CD4-positive, alpha-beta T cell treated with Interleukin-6 for 4 hours (primary cell): ENCODE data around the gene SLC30A1.
"Not testable (repeated sequence)": the region's sequence is repeated elsewhere in the genome, so short reads cannot be mapped to it uniquely, and the experiment has no call there.

Source experiments
- DNase-seq: peaks from one replicate; pipeline ENCODE4 v3.0.0-alpha.2; 2020; ENCODE audit warnings: mixed read lengths

Gene SLC30A1

DNA sequence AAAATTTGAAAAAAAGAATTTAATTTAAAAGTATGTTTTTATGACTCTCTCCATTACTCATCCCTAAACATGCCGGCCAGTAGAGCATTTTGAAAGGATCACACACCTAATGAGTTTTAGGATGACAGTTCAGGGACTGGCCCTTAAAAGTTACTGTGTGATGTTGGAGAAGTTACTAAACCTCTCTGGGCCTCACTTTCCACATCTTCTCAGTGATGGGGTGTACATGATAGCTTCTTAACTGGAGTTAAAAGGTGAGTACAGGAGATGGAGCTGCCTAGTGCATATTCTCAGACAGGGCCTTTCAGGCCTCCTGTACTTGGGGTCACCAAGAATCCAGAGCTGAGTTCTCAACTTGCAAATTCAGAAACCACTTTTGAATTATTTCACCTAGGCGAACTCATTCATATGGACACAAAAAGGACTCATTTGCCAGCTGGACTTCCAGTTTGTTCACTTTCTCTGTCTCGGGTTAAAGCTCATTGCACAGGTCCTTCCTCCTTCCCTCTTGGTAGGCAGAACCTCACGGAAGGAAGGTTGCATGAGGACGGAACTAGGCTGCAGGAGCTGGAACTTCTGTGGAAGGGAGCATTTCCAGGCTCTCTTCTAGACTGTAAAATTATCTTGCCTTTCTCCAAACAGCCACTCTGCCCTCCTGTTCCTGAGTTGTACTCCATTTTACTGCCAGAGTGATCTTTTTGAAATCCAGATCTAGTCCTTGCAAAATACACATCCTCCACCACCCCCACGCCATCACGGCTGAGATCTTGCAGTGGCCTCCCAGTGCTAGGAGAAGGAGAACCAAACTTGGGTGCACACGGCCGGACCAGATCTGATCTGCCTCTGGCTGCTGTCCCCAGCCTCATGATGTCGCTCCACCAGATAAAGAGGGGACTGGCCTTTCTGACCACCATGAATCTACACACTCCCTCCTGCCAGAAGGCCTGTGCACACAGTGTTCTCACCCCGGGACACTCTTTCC, 4.3 kb upstream of the SLC30A1 start:
- no peak for DNase-seq

DNA sequence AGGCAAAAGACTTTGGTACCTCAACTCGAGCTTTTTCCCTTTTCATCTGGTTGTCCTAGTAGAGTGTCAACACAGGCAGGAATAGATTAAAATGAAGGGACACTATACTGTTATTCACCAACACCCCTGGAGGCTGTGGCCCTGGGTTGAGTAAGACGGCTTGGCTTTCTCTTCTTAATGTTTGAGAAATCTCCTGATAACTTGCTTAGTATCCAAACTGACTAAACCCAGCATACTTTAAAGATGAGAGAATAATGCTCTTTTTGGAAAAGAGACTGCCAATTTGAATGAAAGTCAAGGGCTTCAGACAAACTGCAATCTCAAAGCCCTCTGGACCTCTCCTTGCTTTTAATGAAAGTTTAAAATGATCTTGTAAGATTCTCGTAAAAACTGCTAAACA, 2.6 kb upstream of the SLC30A1 start:
- no peak for DNase-seq

DNA sequence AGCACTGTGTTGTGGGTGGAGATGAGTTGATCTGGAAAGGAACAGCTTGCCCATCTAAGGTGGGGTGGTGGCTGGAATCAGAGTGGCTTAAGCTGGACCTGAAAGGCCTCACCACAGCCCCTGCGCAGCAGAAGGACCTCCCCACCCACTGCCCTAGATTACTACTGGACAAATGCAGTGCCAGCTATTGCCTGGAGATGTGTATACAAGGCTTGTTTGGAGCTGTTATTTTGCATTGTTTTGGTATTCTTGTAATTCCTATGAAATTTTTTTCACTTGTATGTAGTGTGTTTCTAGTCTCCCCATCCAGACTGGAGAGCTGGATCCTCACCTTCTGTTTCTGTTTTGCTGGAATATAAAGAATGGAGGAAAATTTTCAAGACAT, 1.3 kb upstream of the SLC30A1 start:
- no peak for DNase-seq

DNA sequence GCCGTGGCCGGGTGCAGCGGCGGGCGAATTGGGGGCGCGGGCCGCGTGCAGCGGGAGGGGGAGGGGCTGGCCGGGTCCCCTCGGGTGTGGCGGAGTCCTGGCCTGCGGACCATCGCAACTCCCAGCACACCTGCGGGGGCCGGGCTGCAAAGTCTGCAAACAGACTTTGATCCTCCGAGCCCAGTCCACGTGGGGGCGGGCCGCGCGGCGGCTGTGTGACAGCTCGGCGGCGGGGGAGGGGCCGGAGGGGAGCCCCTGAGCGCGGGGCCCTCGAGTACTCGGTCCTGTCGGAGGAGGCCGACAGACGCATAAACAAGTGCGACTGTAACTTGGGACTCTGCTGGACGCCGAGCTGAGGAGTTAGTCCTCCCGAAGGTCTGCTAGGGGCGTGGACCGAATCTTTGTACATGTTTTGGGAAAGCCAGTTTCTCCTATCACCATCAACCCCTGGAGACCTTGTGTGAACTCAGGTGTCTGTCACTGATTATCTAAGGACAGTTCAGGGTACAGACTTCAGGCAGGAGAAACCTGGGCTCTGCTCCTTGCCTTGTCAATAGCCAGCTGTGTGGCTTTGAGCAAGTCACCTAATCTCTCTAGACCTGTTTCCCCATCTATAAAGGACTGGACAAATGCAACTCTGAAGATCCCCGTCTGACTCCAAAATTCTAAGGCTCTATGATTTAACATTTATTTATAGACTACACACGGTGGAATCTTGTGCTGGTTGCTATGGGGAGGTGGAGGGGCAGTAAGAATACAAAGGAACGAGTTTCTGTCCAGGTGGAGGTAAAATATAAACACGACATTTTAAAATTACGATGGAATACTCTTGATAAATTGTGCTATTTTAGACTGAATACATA, 710 bp upstream of the SLC30A1 start:
- DNase-seq: peak; percentile 90

DNA sequence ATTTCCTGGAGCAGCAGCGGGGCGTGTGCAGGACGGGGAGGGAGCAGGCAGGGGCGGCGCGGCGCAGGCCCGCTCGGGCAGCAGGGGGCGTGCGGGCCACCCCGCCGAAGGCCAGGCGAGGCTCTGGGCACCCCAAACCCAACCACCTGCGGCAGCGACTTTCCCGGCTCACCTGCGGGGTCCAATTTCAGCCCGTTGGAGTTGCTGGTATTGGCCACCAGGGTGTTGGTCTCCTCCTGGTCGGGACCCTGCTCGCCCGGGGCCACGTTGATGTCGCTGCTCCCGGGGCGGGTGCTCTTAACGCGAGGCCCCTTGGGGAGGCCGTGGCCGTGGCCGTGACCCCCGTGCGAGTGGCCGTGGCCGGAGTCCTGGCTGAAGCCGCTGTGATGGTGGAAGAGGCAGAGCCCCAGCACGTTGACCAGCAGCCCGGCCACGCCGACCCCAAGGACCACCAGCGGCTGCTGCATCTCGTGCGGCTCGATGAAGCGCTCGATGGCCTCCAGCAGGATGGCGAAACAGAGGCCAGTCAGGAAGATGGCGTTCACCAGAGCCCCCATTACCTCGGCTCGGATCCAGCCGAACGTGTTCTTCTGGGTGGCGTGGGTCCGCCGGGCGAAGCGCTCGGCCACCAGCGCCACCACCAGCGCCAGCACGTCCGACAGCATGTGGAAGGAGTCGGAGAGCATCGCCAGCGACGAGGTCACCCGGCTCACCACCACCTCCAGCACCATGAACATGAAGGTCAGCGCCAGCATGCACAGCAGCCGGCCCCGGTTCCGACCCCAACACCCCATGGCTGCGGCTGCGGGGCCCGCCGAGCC, 932 bp downstream of the SLC30A1 start:
- DNase-seq: peak; percentile 81

DNA sequence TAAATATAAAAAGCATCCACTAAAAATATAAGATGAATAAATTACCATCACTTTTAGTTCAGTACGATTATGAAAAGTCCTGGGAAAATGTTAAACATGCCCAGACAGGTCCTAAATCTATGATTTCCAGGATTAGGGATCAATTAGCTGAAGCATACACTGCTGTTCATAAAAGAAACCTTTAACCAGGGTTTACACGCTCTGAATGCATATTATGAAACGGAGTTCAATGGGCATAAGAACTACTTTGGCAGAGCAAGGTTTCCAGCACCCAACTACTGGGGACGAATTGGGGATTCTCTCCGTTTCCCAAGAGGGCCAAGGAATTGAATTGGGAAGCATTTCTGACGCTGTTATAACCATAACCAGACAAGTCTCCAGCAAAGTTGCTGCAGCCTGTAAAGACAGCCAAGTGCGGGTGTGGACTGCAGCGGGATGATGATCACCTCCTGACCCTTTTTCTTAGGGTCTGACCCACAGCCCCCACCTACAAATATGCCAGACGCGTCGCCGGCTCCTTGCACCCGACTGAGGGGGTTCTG, 1.6 kb downstream of the SLC30A1 start:
- DNase-seq: no peak

DNA sequence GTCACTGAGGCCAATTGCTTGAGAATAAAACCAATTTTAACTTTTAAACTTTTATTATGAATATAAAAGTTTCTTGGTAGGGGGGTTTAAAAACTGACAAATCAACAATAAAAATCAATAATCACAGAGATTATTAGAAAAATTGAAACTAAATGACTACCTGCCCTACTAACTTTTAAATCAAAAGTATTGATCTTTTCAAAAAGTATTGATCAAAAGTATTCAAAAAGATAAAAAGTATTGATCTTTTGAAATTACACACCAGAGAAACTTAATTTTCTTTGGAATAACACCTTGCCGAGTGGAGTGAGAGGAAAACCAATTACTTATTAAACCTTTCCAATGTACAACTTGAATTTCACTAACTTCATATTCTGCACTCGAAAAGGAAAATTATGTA, 2.2 kb downstream of the SLC30A1 start:
- no peak for DNase-seq

DNA sequence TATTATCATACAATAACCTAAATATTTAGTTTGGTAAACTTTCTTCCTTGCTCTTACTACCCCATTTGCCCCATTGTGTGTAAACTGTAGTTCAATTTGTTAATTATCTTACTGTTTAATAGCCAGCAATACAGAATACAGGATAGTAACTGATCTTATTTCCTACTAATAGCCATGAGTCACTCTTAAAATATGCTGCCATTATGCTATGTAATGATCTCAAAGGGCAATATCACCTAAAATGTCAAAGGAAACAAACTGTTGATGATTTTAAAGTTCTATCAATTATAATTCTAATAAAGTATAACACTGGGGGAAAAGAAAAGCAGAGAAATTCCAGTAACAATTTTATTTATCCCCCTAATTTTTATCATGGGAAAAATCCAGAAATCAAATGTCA, 4.3 kb downstream of the SLC30A1 start:
- no peak for DNase-seq

DNA sequence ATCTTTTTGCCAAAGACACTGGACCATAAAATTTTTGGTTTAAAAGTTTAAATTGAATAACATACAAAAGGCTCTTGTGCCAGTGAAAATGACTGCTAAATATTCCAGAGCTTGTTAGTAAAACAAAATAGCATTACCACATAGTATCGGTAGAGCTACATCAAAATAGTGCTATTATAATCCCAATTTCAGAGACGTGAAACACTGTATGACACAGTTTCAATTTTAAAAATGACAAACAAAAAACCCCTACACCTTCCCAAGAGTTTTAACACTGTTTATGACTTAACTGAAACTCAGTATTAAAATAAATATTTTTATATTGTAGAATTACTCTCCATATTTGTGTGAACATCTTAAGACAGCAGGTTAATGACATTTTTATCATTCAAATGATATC, 7.0 kb downstream of the SLC30A1 start:
- DNase-seq: no peak

DNA sequence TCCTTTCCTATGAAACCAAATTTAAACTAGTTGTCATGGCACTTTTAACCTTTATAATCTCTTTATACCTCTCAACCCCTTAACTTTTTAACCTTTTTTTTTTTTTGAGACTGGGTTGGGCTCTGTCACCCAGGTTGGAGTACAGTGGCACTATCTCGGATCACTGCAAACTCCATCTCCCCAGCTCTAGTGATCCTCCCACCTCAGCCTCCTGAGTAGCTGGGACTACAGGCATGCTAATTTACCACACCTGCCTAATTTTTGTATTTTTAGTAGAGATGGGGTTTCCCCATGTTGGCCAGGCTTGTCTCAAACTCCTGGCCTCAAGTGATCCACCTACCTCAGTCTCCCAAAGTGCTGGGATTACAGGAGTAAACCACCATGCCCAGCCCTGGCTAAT, 8.6 kb downstream of the SLC30A1 start:
- not testable (repeated sequence) for DNase-seq

DNA sequence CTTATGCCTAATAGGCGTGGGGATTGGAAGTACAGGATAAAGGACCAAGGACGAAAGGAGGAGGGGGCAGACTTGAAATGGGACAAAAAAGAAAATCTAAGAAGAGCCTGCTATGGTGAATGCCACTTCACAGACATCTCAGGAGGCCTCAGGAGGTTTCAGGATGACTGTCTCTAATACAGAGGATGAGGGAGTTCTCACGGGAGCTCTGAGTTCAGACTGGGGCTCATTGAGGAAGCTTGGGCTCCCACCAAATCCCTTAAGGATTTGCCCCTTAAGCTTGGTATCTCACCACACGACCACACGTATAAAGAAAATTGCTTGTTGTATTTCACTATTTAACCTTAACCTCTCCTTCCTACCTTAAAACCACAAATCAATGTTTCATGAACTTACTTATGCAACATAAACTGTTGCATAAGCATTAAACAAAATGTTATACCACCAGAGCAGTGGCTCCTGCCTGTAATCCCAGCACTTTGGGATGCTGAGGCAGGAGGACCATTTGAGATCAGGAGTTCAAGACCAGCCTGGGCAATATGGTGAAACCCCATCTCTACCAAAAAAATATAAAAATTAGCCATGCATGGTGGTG, 12.4 kb downstream of the SLC30A1 start:
- no peak for DNase-seq

DNA sequence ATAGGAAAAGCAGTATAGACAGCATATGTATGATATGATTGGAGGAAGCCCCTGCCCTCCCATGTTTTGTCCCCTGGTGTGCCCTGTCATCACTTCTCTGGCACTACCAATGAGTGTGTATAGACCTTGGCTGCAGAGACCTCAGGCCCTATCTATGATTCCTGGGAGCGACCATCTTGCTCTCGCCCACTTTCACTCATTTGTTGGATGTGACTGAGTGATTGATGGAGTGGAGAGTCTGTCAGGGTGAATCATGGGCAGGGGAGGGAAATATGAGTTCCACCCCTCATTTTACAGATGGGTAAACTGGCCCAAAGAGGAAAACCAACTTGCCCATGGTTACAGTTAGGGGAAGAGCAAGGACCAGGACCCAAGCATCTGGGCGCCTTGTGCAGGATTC, 14.9 kb downstream of the SLC30A1 start:
- DNase-seq: no peak

DNA sequence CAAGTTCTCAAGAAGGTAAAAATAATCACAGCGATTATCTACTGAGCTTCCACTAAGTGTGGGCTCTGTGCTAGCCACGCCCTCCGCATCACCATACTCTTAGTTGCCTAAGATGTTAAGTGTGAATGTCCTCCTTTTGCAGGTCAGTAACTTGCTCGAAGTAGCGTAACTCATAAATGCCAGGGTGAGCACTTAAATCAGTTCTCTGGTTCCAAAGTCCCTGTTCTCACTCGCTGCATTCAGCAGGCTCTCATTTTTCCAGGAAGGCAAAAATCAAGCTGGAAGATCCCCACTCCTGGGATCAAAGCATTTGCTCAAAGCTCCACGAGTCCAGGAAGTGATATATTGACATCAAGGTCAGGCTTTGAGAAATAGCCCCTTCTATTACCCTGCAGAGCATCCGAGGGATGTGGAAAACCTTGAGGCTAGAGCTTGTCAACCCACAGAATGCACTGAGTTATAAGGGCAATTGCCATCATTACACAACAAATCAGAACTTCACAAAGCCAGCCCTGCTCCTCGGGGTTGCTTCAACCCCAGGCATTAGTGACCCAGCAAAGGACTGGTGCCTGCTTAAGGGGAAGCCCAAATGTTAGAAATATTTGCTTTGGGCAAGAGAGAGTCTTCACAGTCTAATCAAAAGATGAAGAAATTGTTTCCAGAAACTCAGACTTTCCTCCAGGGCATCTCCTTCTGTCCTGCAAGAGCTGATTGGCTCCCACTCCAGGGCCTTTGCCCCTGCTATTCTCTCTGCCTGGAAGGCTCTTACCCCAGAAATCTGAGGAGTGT, 19.5 kb downstream of the SLC30A1 start:
- no peak for DNase-seq

DNA sequence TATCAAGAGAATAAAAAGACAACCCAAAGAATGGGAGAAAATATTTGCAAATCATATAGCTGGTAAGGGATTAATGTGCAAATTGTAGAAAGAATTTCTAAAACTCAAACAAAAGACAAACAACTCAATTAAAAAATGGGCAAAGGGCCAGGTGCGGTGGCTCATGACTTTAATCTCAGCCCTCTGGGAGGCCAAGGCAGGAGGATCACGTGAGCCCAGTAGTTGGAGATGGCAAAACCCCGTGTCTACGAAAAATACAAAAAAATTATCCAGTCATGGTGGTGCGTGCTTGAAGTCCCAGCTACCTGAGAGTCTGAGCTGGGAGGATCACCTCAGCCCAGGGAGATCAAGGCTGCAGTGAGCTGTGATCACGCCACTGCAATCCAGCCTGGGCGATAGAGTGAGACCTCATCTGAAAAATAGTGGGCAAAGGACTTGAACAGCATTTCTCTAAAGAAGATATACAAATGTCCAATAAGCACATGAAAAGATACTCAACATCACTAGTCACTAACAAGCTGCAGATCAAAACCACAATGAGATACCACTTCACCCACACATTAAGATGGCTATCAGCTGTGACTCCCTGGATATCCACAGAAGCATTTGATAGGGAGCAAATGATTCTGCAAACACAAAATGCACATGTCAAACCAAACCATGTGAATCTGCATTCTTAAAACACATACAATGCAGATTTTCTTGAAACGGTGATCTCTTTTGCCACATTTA, 20.9 kb downstream of the SLC30A1 start:
- no peak for DNase-seq

DNA sequence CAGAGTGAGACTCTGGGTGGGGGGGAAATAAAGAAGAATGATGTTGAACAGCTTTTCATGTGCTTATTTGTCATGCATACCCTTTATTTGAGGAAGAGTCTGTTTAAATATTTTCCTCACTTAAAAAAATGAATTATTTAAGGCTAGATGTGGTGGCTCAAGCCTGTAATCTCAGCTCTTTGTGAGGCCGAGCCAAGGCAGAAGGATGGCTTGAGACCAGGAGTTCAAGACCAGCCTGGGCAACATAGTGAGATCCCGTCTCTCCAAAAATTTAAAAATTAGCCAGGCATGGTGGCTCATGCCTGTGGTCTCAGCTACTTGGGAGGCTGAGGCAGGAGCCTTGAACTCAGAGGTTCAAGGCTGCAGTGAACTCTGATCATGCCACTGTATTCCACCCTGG, 25.4 kb downstream of the SLC30A1 start:
- DNase-seq: no peak

DNA sequence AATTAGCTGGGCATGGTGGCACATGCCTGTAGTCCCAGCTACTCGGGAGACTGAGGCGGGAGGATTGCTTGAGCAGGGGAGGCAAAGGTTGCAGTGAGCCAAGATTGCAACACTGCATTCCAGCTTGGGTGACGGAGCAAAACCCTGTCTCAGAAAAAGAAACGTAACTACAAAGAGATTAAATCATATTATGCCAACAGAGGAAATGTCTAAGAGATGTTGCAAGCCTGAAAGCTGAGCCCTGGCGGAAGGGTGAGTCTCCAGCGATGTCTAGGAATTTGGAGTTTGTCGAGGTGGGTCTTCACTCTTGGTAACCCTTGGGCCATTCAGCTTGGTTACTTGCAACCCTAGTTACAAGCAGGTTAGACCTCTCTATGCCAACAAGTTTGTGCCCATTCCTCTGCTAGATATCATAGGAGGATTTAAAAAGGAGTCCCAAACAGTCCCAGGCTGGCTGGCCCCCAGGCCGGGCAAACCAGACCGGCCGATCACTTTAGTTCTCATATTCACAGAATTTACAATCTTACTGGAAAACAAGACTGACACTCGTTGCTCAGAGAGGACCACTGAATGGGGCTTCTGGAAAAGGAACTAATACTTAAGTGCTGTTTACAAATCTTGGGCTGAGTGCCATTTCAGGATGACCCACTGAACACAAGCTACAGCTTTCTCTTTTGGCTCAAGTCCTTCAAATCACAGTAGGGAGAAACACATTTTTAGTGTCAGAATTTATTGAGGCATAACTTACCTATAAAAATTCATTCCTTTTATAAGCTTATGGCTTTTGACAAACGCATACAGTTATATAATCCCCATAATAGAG, 27.1 kb downstream of the SLC30A1 start:
- DNase-seq: no peak

DNA sequence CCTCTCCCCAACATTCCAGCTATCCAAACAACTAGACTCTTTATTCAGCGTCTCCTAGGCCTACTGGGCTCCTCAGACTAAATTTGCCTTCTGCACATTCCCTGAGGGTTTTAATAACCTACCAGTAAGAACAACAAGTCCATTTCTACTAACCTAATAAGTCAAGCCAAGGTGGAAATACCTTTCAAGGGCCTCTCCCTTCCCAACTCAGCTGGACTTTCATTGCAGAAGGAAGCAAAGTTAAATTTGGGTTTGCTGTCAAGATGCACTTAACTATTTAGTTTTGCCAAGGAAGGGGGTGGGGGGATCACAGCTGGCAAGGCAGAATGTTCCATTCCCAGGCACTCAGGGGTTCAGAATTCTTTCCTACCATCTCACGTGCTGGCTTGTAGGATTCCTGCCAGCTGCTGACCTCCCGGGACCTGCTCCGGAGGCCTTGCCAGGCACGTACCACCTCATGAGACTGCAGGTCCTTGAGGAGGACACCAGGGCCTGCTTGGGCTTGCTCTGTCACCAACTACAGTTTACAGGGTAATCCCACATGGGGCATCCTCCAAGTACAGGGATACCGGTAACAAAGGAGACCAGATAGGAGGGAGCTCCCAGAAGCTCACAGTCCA, 29.8 kb downstream of the SLC30A1 start:
- DNase-seq: no peak

DNA sequence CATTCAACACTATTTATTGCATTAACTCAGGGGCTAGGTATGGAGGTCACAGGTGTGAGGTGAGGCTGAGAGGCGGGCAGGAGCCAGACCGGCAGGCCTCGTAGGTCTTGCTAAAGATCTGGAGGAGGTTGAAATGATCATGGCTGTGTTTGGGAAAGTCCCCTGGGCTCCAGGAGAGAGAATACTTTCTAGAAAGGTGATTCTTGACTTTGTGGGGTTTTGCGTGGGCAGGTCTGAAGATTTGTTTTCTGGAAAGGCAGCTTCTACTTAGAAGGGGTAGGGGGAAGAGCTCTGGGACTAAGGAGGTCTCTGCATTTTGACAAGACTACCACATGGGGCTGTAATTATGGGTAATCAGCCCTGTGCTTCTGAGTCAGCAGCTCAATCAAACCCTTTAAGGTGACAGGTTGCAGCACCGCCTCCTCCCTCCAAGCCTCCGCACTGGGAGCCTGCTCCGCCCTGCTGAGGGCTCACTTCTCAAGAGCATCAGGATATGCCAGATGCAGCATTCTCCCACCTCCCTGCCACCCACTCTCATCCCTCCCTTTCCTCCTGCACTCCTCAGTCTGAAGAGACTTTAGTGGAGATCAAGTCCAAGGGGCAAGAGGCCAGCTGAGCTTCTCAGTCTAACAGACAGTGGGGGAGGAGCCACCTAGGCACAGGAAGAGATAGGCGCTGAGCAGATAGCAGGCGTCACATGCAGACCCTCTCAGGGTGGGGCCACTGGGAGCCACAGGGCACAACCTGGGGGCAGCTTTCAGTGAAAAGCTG, 30.5 kb downstream of the SLC30A1 start:
- peak; percentile 12 for DNase-seq
